Stimulated activated CD8-positive, alpha-beta memory T cell treated with anti-CD3 and anti-CD28 coated beads, Interleukin-12 subunit alpha, Interleukin-12 subunit beta, amount 100 ng/mL, for 24 hours (primary cell): ENCODE data around the gene APOL3.
"Not testable (repeated sequence)": the region's sequence is repeated elsewhere in the genome, so short reads cannot be mapped to it uniquely, and the experiment has no call there.

Experiments
- DNase-seq: peaks from one replicate; pipeline ENCODE4 v3.0.0-alpha.2; 2020; ENCODE audit errors: extremely low read depth

The APOL3 gene

DNA sequence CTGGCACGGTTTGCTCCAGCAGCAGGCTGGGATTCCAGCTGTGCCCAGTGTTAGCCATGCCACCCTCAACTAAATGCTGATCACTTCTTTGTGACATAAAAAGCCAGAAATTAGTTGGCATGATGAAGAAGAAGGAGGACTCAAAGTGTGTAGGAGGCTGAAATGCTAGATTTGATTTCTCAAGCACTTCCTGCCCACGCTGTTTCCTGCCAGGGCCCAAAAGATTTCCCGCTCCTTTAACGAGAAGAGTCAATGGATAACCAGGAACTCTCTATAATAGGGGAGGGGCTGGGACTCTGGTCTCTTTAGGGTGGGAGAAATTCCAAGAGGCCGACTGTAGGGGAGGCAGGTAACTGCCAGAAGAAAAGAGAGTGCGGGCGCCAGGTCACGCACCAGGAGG lies 26.4 kb downstream of the APOL3 start:
- no peak for DNase-seq

DNA sequence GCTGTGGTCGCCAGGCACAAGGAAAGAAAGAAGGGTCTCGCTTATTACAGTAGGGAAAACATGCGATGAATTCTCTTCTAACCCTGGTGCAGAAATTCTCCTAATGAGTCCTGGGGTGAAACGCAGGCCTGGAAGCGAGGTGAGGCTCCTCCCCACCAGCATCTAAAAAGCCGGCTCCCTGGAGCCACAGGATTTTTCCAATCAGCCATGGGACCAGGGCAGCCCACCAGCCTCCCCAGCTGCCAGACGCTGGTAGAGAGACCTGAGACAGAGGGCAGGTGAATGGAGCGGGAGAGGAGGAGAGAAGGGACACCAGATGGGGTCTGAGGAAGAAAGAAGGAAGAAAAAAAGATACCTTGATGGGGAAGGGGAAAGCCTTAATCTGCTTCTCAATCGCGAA lies 28.6 kb downstream of the APOL3 start:
- no peak for DNase-seq

GRCh38 chr22:36129486-36130388 lies 30.8 kb downstream of the APOL3 start:
- no peak for DNase-seq

- DNase-seq = no peak
Observed at GRCh38 chr22:36129071-36129470, 31.5 kb downstream of the APOL3 start.

DNA sequence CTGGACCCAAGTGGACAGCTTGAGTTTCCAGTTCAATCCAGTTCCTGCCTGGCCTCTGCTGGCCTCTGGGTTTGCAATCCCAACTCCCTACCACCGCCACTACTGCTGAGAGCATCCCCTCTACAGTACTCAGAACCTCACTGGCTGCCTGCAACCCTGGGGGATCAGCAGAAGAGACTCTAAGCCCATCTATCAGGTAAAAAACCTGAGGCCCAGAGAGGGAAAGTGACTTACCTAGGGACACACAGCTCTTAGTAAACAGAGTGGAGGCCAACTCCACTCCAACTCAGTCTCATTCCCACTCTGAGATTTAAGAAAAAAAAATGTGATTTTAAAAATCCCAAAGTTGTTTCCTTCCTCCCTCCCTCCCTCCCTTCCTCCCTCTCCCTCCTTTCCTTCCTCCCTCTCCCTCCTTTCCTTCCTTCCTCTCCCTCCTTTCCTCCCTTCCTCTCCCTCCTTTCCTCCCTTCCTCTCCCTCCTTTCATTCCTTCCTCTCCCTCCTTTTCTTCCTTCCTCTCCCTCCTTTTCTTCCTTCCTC lies 34.5 kb downstream of the APOL3 start:
- DNase-seq = no peak

DNA sequence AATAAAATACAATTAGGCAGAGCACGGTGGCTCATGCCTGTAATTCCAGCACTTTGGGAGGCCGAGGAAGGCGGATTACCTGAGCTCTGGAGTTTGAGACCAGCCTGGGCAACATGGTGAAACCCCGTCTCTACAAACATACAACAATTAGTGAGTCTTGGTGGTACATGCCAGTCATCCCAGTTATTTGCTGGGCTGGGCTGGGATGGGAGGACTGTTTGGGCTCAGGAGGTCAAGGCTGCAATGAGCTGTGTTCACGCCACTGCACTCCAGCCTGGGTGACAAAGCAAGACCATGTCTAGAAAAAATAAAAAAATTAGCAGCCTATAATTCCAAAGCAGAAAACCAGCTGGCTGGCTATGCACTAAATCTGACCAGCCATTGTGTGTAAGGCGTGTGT lies 35.1 kb downstream of the APOL3 start:
- DNase-seq = no peak

- DNase-seq = no peak
Observed at GRCh38 chr22:36124666-36125065, 35.9 kb downstream of the APOL3 start.

GRCh38 chr22:36123673-36124630 lies 36.6 kb downstream of the APOL3 start:
- peak; percentile 73 for DNase-seq

DNA sequence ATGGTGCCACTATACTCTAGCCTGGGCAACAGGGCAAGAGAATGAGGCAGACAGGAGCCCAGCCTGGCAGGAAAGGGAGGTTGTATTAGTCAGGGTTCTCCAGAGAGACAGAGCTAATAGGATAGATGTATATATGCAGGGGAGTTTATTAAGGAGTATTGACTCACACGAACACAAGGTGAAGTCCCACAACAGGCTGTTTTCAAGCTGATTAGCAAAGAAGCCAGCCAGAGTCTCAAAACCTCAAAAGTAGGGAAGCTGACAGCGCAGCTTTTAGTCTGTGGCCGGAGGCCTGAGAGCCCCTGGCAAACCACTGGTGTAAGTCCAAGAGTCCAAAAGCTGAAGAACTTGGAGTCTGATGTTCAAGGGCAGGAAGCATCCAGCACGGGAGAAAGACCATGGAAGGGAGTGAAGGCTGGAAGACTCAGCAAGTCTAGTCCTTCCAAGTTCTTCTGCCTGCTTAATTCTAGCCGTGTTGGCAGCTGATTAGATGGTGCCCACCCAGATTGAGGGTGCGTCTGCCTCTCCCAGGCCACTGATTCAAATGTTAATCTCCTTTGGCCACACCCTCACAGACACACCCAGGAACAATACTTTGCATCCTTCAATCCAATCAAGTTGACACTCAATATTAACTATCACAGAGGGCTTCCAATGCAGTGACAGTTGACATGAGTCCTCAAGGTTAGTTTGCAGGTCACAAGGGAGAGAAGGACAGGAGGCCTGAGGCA lies 39.8 kb downstream of the APOL3 start:
- DNase-seq = not testable (repeated sequence)

- no peak for DNase-seq
Observed at GRCh38 chr22:36117053-36117554, 43.5 kb downstream of the APOL3 start.

- no peak for DNase-seq
Observed at GRCh38 chr22:36116127-36116526, 44.4 kb downstream of the APOL3 start.

DNA sequence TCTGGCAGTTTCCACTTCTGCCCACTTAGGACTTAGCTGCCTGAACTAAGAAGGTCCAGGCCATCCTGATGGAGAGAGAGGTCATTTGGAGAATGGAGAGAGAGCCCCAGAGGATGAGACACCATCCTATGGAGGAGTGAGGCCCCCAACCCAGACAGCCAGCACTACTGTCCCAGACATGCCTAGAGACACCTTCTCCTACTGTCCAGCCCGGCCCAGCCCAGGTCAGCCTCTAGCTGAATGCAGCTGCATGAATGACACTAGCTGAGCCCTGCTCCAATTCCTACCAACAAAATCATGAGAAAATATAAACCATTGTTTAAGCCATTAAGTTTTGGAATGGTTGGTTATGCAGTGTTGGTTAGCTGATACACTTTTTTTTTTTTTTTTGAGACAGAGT lies 47.4 kb downstream of the APOL3 start:
- DNase-seq = no peak

GRCh38 chr22:36111316-36111715 lies 49.2 kb downstream of the APOL3 start:
- no peak for DNase-seq

DNA sequence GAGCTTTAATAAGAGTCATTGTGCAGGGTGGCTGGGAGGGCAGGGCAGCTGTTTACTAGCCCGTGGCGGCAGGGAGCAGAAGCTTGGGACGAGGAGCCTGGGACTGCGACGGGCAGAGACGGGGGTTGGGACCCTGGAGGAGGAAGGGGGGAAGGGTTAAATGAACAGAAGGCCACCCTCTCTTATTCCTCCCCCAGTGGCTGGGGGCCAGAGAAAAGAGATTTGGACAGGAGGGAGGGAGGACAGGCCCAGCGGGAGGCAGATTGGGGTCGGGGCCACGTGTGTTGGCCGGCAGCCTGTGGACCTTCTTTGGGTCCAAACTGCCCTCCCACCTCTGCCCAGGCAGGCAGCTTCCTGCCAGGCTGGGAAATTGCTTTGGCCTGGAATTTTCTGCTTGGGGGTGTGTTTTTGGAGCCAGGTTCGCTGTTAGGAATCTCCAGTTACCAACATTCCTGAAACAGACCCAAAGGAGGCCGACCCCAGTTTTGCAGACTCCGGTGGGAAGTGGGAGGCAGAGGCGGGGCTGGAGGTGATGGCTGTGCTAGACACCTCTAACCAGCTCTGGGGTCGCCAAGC lies 50.2 kb downstream of the APOL3 start:
- no peak for DNase-seq

DNA sequence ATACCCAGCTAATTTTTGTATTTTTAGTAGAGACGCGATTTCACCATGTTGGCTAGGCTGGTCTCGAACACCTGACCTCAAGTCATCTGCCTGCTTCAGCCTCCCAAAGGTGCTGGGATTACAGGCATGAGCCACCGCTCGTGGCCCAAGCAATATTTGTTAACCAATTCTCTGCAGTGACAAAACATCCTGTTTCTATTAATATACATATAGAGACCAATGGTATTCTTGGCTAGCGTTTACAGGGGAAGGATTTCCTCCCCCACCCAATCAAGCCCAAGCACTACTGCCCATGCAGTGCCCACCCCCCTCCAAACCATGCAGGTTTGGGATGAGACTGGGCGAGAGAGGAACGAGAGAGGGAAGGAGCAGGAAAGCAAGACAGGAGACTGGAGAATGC lies 53.1 kb downstream of the APOL3 start:
- DNase-seq = no peak

GRCh38 chr22:36106910-36107309 lies 53.6 kb downstream of the APOL3 start:
- no peak for DNase-seq

GRCh38 chr22:36104988-36105387 lies 55.6 kb downstream of the APOL3 start:
- no peak for DNase-seq

DNA sequence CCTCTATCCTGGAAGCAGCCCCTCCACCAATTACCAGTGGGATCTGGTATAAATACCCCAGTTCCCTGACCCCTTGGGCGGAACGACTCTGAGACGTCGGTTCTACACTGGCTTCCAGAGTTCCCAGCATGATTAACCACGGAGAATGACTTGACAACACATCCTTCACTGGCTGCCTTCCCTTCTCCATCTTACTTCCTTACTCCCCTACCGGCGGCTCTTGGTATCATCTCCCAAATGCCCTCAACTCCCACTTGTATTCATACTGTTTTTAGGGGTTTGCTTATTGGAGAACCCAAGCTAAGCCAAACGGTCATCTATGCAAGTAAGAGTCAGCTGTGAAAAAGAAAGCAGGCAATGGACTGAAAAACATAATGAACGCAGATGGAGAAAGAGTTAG lies 56.1 kb downstream of the APOL3 start:
- no peak for DNase-seq

DNA sequence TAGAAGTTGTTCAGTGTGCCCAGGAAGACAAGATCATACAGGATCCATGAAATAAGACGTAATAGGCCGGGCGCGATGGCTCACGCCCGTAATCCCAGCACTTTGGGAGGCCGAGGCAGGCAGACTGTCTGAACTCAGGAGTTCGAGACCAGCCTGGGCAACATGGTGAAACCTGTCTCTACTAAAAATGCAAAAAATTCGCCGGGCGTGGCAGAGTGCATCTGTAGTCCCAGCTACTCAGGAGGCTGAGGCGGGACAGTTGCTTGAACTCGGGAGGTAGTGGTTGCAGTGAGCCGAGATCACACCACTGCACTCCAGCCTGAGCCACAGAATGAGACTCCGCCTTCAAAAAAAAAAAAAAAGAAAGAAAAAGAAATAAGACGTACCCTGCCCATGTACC lies 56.7 kb downstream of the APOL3 start:
- DNase-seq = no peak

DNA sequence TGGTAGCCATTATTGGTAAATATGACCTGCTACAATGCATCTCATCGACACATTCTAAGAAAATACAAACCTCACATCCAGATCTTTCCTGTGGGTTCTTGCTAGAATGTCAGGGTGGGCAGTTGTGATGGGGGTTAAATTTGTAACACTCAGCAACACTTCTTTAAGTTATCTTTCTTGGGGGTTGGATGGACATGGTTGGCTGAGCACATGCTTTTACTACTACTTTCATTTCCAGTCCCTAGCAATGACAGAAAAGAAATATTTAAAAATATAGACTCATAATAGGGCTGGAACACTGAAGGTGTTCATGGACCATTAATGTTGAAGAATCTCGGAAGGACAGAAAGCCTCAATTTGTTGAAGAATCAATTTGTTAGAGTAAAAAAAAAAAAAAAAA lies 57.6 kb downstream of the APOL3 start:
- DNase-seq = no peak

GRCh38 chr22:36101756-36102155 lies 58.8 kb downstream of the APOL3 start:
- DNase-seq = no peak
